ENCODE measurements around the gene NCBP1.

Gene NCBP1

GRCh38 chr9:97659771-97660170, 26.1 kb downstream of the NCBP1 start:
- Histone ChIP-seq H3K4me1 (ENCODE audit: control insufficient read depth in 1 of 2, insufficient read depth in 1 of 2, low read depth in 1 of 2, low read length in 1 of 2) (no peaks in the 10 kb centered on the region), H3K27me3 (no peaks in the 10 kb centered on the region), H3K9me3 (no peaks in the 10 kb centered on the region), H3K27ac (no peak overlapping the region), H3K4me3 (ENCODE audit: low read depth in 1 of 2, low read length in 1 of 2) (no peak overlapping the region), H3K36me3 (peaks cover 75% of the 10 kb centered on the region)
- TF ChIP-seq CTCF (IDR thresholded peaks at IDR 0.05), result no peak

- no peak overlapping the region for H3K4me3 ChIP-seq (ENCODE audit: low read depth in 1 of 2, low read length in 1 of 2)
- H3K27me3 ChIP-seq, result no peaks in the 10 kb centered on the region
- H3K4me1 ChIP-seq (ENCODE audit: control insufficient read depth in 1 of 2, insufficient read depth in 1 of 2, low read depth in 1 of 2, low read length in 1 of 2), result no peaks in the 10 kb centered on the region
- H3K27ac ChIP-seq, result peak overlapping the region; percentile 55
- no peak for TF ChIP-seq CTCF (IDR thresholded peaks at IDR 0.05)
- no peaks in the 10 kb centered on the region for H3K9me3 ChIP-seq
- H3K36me3 ChIP-seq, result peaks cover 76% of the 10 kb centered on the region
Measured at GRCh38 chr9:97660340-97660739, 26.7 kb downstream of the NCBP1 start.

GRCh38 chr9:97660847-97661246, 27.2 kb downstream of the NCBP1 start:
- Histone ChIP-seq H3K9me3 (no peaks in the 10 kb centered on the region), H3K36me3 (peaks cover 76% of the 10 kb centered on the region), H3K27me3 (no peaks in the 10 kb centered on the region), H3K4me3 (ENCODE audit: low read depth in 1 of 2, low read length in 1 of 2) (no peak overlapping the region), H3K4me1 (ENCODE audit: control insufficient read depth in 1 of 2, insufficient read depth in 1 of 2, low read depth in 1 of 2, low read length in 1 of 2) (no peaks in the 10 kb centered on the region), H3K27ac (peak overlapping the region; percentile 55)
- no peak for TF ChIP-seq CTCF (IDR thresholded peaks at IDR 0.05)

- Histone ChIP-seq H3K9me3 (no peaks in the 10 kb centered on the region), H3K4me3 (ENCODE audit: low read depth in 1 of 2, low read length in 1 of 2) (no peak overlapping the region), H3K4me1 (ENCODE audit: control insufficient read depth in 1 of 2, insufficient read depth in 1 of 2, low read depth in 1 of 2, low read length in 1 of 2) (peaks cover 9 to 15% of the 10 kb centered on the region in 2 experiments), H3K36me3 (peaks cover 86% of the 10 kb centered on the region), H3K27ac (peak overlapping the region; percentile 68), H3K27me3 (no peaks in the 10 kb centered on the region)
- TF ChIP-seq CTCF (IDR thresholded peaks at IDR 0.05), result no peak
Measured at GRCh38 chr9:97665742-97666141, 32.1 kb downstream of the NCBP1 start.

GRCh38 chr9:97666907-97667686, 33.5 kb downstream of the NCBP1 start:
- no peak for TF ChIP-seq CTCF (IDR thresholded peaks at IDR 0.05)
- H3K9me3 ChIP-seq, result no peaks in the 10 kb centered on the region
- H3K27ac ChIP-seq, result peak overlapping the region; percentile 68
- H3K36me3 ChIP-seq, result peaks cover 96% of the 10 kb centered on the region
- H3K4me3 ChIP-seq (ENCODE audit: low read depth in 1 of 2, low read length in 1 of 2), result no peak overlapping the region
- H3K27me3 ChIP-seq, result no peaks in the 10 kb centered on the region
- H3K4me1 ChIP-seq (ENCODE audit: control insufficient read depth in 1 of 2, insufficient read depth in 1 of 2, low read depth in 1 of 2, low read length in 1 of 2), result peaks cover 9 to 15% of the 10 kb centered on the region in 2 experiments
